ENCODE results near the gene ACBD3. TPM values are rescaled to one million over a fixed set of nuclear protein-coding genes. Genes with fewer than 3 reads are reported as not detected.

ACBD3 gene
- total RNA-seq, 2 donors from 2014 or later = 44.7 to 59.8 TPM

DNA sequence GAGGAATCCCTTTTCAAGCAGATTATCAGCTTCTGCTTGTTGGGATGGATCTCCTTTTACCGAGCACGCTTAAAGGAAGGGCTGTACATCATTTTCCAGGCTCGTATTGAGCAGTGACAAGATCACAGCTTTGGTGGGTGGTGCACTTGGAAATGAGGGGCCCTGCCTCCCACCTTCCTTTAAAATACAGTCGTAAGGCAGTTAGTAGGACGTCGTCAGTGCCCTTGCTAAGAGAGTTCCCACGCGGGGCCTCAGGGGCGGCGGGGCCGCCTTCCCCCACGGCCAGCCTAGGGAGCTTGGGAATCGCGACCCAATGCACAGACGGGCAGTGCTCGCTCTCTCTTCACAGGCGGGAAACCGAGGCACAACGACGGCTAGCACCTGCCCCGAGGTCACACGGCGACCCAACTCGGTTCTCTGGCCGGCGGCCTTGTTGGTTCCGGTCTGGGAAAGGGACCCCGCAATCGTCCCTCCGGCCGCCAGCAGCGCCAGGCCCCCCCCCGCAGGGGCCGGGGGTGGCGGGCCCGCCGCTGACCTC is 65.4 kb downstream of the ACBD3 start:
- Histone ChIP-seq H3K9me3 (no peaks in the 10 kb centered on the region), H3K27ac (no peak overlapping the region), H3K4me1 (ENCODE audit: control insufficient read depth in 1 of 2, low read depth in 2 of 2) (peaks cover 0 to 12% of the 10 kb centered on the region in 2 donors), H3K4me3 (peak overlapping the region; percentile 93), H3K36me3 (no peaks in the 10 kb centered on the region), H3K27me3 (replicated peaks; ENCODE audit: insufficient read depth) (no peaks in the 10 kb centered on the region)
- no peak for DNase-seq (ENCODE audit: low spot score)
- no peak for ATAC-seq (ENCODE audit: insufficient number of reproducible peaks, low FRiP score, low read depth)
- TF ChIP-seq, protein P1, sequence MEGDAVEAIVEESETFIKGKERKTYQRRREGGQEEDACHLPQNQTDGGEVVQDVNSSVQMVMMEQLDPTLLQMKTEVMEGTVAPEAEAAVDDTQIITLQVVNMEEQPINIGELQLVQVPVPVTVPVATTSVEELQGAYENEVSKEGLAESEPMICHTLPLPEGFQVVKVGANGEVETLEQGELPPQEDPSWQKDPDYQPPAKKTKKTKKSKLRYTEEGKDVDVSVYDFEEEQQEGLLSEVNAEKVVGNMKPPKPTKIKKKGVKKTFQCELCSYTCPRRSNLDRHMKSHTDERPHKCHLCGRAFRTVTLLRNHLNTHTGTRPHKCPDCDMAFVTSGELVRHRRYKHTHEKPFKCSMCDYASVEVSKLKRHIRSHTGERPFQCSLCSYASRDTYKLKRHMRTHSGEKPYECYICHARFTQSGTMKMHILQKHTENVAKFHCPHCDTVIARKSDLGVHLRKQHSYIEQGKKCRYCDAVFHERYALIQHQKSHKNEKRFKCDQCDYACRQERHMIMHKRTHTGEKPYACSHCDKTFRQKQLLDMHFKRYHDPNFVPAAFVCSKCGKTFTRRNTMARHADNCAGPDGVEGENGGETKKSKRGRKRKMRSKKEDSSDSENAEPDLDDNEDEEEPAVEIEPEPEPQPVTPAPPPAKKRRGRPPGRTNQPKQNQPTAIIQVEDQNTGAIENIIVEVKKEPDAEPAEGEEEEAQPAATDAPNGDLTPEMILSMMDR (IDR thresholded peaks at IDR 0.05) = no peak

DNA sequence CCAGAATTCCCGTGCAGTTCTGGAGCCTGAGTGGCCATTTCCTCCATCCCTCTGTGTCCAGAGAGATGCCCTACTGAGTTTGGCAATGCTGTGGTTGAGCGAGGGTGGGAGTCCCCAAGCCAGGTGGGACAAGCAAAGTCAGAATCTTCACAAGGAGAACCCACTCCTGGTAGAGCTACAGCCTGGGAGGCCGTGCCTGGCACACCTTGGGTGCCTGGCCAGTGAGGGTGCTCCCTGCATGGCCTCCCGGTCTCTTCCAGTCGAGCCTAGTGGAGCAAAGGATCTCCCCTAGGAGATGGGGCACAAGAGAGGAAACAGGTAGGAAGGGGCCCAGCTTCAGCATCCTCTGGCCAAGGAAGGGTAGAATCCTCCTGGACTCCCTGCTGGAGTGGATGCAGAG is 66.1 kb downstream of the ACBD3 start:
- Histone ChIP-seq H3K27ac (no peak overlapping the region), H3K9me3 (no peaks in the 10 kb centered on the region), H3K4me3 (no peak overlapping the region), H3K36me3 (no peaks in the 10 kb centered on the region), H3K4me1 (ENCODE audit: control insufficient read depth in 1 of 2, low read depth in 2 of 2) (peaks cover 0 to 12% of the 10 kb centered on the region in 2 donors), H3K27me3 (replicated peaks; ENCODE audit: insufficient read depth) (no peaks in the 10 kb centered on the region)
- DNase-seq (ENCODE audit: low spot score) (no peak), ATAC-seq (ENCODE audit: insufficient number of reproducible peaks, low FRiP score, low read depth) (no peak)
- TF ChIP-seq, protein P1 (IDR thresholded peaks at IDR 0.05) = no peak

DNA sequence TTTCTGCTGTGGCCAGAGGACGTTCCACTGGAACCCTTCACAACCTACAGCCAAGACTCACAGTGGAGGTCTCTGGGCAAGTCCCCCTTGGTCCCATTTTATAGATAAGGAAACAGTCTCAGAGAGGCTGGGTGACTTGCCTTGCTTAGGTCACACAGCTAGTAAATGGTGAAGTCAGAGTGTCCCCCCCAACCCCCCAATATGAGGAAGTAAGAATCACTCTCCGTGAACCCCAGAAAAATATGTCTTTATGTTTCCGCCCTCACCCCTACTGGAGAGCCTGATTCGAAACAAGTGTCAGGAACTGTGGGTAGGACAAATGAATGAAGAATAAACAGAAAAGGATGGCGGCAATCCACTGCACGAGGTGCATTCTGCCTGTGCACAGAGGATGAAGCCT is 67.4 kb downstream of the ACBD3 start:
- Histone ChIP-seq H3K9me3 (no peaks in the 10 kb centered on the region), H3K4me1 (ENCODE audit: control insufficient read depth in 1 of 2, low read depth in 2 of 2) (peaks cover 0 to 12% of the 10 kb centered on the region in 2 donors), H3K27me3 (replicated peaks; ENCODE audit: insufficient read depth) (no peaks in the 10 kb centered on the region), H3K4me3 (no peak overlapping the region), H3K36me3 (no peaks in the 10 kb centered on the region), H3K27ac (no peak overlapping the region)
- DNase-seq (ENCODE audit: low spot score) (no peak), ATAC-seq (ENCODE audit: insufficient number of reproducible peaks, low FRiP score, low read depth) (no peak)
- TF ChIP-seq, protein P1 (IDR thresholded peaks at IDR 0.05) = no peak

- DNase-seq (ENCODE audit: low spot score) (no peak), ATAC-seq (ENCODE audit: insufficient number of reproducible peaks, low FRiP score, low read depth) (no peak)
- H3K27me3 ChIP-seq (replicated peaks; ENCODE audit: insufficient read depth) = no peaks in the 10 kb centered on the region
- H3K27ac ChIP-seq = no peak overlapping the region
- H3K4me1 ChIP-seq (ENCODE audit: control insufficient read depth in 1 of 2, low read depth in 2 of 2) = peaks cover 0 to 17% of the 10 kb centered on the region in 2 donors
- H3K9me3 ChIP-seq = no peaks in the 10 kb centered on the region
- no peaks in the 10 kb centered on the region for H3K36me3 ChIP-seq
- TF ChIP-seq, protein P1 (IDR thresholded peaks at IDR 0.05) = no peak
- H3K4me3 ChIP-seq = no peak overlapping the region
Measured at GRCh38 chr1:226118357-226118756, 68.2 kb downstream of the ACBD3 start.

DNA sequence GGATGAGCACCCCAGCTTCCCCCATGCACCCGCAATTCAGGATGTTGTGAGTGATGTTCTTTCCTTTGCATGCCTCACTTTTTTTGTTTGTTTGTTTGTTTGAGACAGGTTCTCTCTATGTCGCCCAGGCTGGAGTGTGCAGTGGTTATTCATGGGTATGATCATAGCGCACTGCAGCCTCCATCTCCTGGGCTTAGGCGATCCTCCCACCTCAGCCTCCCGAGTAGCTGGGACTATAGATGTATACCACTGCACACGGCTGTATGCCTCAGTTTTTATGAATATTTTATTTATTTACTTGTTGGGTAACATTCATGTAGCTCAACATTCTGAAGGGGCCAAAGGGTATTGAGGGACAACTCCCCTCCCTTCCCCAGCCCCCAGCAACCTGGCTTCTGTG is 69.2 kb downstream of the ACBD3 start:
- Histone ChIP-seq H3K4me3 (no peak overlapping the region), H3K27ac (no peak overlapping the region), H3K36me3 (no peaks in the 10 kb centered on the region), H3K9me3 (no peaks in the 10 kb centered on the region), H3K27me3 (replicated peaks; ENCODE audit: insufficient read depth) (no peaks in the 10 kb centered on the region), H3K4me1 (ENCODE audit: control insufficient read depth in 1 of 2, low read depth in 2 of 2) (peaks cover 5 to 20% of the 10 kb centered on the region in 2 donors)
- TF ChIP-seq, protein P1 (IDR thresholded peaks at IDR 0.05) = no peak
- ATAC-seq (ENCODE audit: insufficient number of reproducible peaks, low FRiP score, low read depth) (no peak), DNase-seq (ENCODE audit: low spot score) (no peak)

Measured in thoracic aorta (tissue), 2 donors.